GM18499 (cell line): ENCODE data around the gene LRRC32.

Source experiments
- ATAC-seq: cut with Tn5 transposase; IDR thresholded peaks from one replicate; pipeline ENCODE4 v1.9.1; 2021; ENCODE audit warnings: moderate number of reproducible peaks; ENCODE audit not compliant: insufficient read depth, unreplicated experiment

LRRC32 gene

GRCh38 chr11:76670485-76671236 lies at the start of gene LRRC32:
LRRC32 (minus strand) TSS chr11:76670747; CDS start chr11:76665954, 4,793 bp downstream.
- no peak for ATAC-seq

GRCh38 chr11:76719686-76720085 lies 49.1 kb upstream of the LRRC32 start:
- ATAC-seq = no peak

- no peak for ATAC-seq
Measured at GRCh38 chr11:76719281-76719680, 48.7 kb upstream of the LRRC32 start.

- no peak for ATAC-seq
Measured at GRCh38 chr11:76717816-76718215, 47.3 kb upstream of the LRRC32 start.

GRCh38 chr11:76717369-76717768 lies 46.8 kb upstream of the LRRC32 start:
- no peak for ATAC-seq

GRCh38 chr11:76716268-76716667 lies 45.7 kb upstream of the LRRC32 start:
- ATAC-seq = no peak

GRCh38 chr11:76714493-76714892 lies 43.9 kb upstream of the LRRC32 start:
- no peak for ATAC-seq

- no peak for ATAC-seq
Measured at GRCh38 chr11:76713499-76713898, 43.0 kb upstream of the LRRC32 start.

GRCh38 chr11:76712125-76712524 lies 41.6 kb upstream of the LRRC32 start:
- no peak for ATAC-seq

- ATAC-seq = no peak
Measured at GRCh38 chr11:76709756-76710155, 39.2 kb upstream of the LRRC32 start.

- no peak for ATAC-seq
Measured at GRCh38 chr11:76708972-76709660, 38.6 kb upstream of the LRRC32 start.

GRCh38 chr11:76707293-76707825 lies 36.8 kb upstream of the LRRC32 start:
- ATAC-seq = no peak

- no peak for ATAC-seq
Measured at GRCh38 chr11:76706667-76707066, 36.1 kb upstream of the LRRC32 start.

- ATAC-seq = no peak
Measured at GRCh38 chr11:76705826-76706225, 35.3 kb upstream of the LRRC32 start.

GRCh38 chr11:76704171-76704948 lies 33.8 kb upstream of the LRRC32 start:
- ATAC-seq = no peak

GRCh38 chr11:76703707-76704106 lies 33.2 kb upstream of the LRRC32 start:
- ATAC-seq = no peak

- ATAC-seq = no peak
Measured at GRCh38 chr11:76702336-76703128, 32.0 kb upstream of the LRRC32 start.

- no peak for ATAC-seq
Measured at GRCh38 chr11:76701294-76702040, 30.9 kb upstream of the LRRC32 start.
